ENCODE measurements around the gene TTC21A. TPM values are rescaled to one million over a fixed set of nuclear protein-coding genes. Genes with fewer than 3 reads are reported as not detected.
A peak's percentile ranks its signal among the peaks of the same experiment; 100 is the strongest.

TTC21A gene
- total RNA-seq, 3 donors from 2014 or later: 5.9 to 16.1 (median 13.1) TPM

- Histone ChIP-seq H3K4me1 (peaks cover 8 to 32% of the 10 kb centered on the region in 2 donors), H3K4me3 (no peak overlapping the region), H3K27ac (peak overlapping the region; percentile 41 to 100), H3K36me3 (peaks cover 12% of the 10 kb centered on the region), H3K27me3 (no peaks in the 10 kb centered on the region), H3K9me3 (no peaks in the 10 kb centered on the region)
- TF ChIP-seq POLR2A (IDR thresholded peaks at IDR 0.05): no peak
- no peak for TF ChIP-seq POLR2AphosphoS5 (IDR thresholded peaks at IDR 0.05)
- TF ChIP-seq, protein P1, sequence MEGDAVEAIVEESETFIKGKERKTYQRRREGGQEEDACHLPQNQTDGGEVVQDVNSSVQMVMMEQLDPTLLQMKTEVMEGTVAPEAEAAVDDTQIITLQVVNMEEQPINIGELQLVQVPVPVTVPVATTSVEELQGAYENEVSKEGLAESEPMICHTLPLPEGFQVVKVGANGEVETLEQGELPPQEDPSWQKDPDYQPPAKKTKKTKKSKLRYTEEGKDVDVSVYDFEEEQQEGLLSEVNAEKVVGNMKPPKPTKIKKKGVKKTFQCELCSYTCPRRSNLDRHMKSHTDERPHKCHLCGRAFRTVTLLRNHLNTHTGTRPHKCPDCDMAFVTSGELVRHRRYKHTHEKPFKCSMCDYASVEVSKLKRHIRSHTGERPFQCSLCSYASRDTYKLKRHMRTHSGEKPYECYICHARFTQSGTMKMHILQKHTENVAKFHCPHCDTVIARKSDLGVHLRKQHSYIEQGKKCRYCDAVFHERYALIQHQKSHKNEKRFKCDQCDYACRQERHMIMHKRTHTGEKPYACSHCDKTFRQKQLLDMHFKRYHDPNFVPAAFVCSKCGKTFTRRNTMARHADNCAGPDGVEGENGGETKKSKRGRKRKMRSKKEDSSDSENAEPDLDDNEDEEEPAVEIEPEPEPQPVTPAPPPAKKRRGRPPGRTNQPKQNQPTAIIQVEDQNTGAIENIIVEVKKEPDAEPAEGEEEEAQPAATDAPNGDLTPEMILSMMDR (IDR thresholded peaks at IDR 0.05): no peak
- DNase-seq (ENCODE audit: low spot score in 2 of 2): no peak
- intact Hi-C loops (cut with DNase I; ENCODE audit: low total_unique reads): loop anchor here (10.0 kb wide), 1 partner anchor 192 kb away; no protein-coding TSS in a partner anchor
Measured at GRCh38 chr3:39102504-39103323, 4.8 kb upstream of the TTC21A start.

DNA sequence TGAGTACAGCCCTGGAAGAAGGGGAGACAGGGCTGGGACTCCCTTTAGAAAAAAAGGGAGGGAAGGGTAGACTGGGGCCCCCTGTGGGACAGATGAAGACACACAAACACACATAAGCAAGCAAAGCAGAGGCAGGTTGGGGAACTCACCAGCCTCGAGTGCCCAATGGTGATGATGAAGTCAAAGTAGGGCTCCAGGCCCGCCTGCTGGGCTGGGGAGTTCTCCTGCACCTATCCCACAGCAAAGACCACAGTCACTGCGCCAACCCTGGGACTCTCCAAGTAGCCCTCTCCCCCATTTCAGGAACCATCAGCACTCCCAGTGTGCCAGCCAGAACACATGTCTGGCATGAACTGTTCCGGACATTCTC, 4.2 kb upstream of the TTC21A start:
- H3K36me3 ChIP-seq: peaks cover 12% of the 10 kb centered on the region
- no peak overlapping the region for H3K4me3 ChIP-seq
- no peaks in the 10 kb centered on the region for H3K27me3 ChIP-seq
- peak overlapping the region; percentile 41 to 100 for H3K27ac ChIP-seq
- H3K4me1 ChIP-seq: peaks cover 8 to 36% of the 10 kb centered on the region in 2 donors
- no peak for DNase-seq (ENCODE audit: low spot score in 2 of 2)
- H3K9me3 ChIP-seq: no peaks in the 10 kb centered on the region
- intact Hi-C loops (cut with DNase I; ENCODE audit: low total_unique reads): loop anchor here (10.0 kb wide), 1 partner anchor 191 kb away; no protein-coding TSS in a partner anchor
- TF ChIP-seq POLR2A (IDR thresholded peaks at IDR 0.05) (no peak), POLR2AphosphoS5 (IDR thresholded peaks at IDR 0.05) (no peak)

GRCh38 chr3:39103791-39104552, 3.5 kb upstream of the TTC21A start:
- intact Hi-C loops (cut with DNase I; ENCODE audit: low total_unique reads): loop anchor here (10.0 kb wide), 1 partner anchor 191 kb away; no protein-coding TSS in a partner anchor
- H3K27ac ChIP-seq: peak overlapping the region; percentile 41 to 100
- H3K9me3 ChIP-seq: no peaks in the 10 kb centered on the region
- H3K4me1 ChIP-seq: peaks cover 8 to 38% of the 10 kb centered on the region in 2 donors
- peaks cover 11% of the 10 kb centered on the region for H3K36me3 ChIP-seq
- no peak for DNase-seq (ENCODE audit: low spot score in 2 of 2)
- peak overlapping the region in 1 of 3 donors; percentile 2 for H3K4me3 ChIP-seq
- TF ChIP-seq POLR2A (IDR thresholded peaks at IDR 0.05): no peak
- no peak for TF ChIP-seq POLR2AphosphoS5 (IDR thresholded peaks at IDR 0.05)
- TF ChIP-seq, protein P1 (IDR thresholded peaks at IDR 0.05): no peak
- H3K27me3 ChIP-seq: no peaks in the 10 kb centered on the region

DNA sequence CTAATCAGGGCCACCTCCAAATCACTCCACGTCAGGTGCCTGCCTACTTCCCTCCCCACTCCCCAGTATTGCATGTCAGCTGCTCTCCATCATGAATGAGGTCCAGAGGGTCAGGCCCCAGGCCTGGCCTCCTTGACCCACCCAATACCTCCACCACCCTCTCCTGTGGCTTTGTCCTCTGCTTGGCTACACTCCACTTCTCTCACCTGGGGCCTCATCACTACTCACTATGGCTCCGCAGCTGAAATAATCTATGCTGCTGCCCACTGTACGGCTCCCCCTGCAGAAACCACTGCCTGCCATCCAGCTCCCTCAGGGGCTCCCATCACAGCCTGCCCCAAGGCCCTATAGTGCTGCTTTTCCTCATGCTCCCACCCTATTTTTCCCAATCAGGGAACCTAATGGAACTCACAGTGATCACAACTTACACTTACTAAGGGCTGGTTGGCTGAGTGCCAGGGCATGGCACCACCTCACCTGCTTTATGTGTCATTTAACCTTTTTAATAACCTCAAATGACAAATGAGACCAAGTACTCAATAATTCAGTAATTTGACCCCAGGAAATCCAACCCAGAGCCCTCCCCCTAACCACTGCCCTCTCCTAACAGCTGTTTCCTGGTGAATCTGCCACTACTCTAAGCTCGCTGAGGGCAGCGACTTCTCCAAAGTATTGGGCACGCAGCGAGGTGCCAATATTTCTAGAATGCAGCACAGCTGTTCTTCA, 2.4 kb upstream of the TTC21A start:
- Histone ChIP-seq H3K9me3 (no peaks in the 10 kb centered on the region), H3K4me3 (peak overlapping the region in 1 of 3 donors; percentile 99), H3K4me1 (peaks cover 8 to 38% of the 10 kb centered on the region in 2 donors), H3K27ac (peak overlapping the region; percentile 41 to 100), H3K27me3 (no peaks in the 10 kb centered on the region), H3K36me3 (no peaks in the 10 kb centered on the region)
- intact Hi-C loops (cut with DNase I; ENCODE audit: low total_unique reads): loop anchor here (10.0 kb wide), 1 partner anchor 190 kb away; no protein-coding TSS in a partner anchor
- TF ChIP-seq, protein P1 (IDR thresholded peaks at IDR 0.05): no peak
- TF ChIP-seq POLR2A (IDR thresholded peaks at IDR 0.05): no peak
- TF ChIP-seq POLR2AphosphoS5 (IDR thresholded peaks at IDR 0.05): no peak
- DNase-seq (ENCODE audit: low spot score in 2 of 2): no peak

DNA sequence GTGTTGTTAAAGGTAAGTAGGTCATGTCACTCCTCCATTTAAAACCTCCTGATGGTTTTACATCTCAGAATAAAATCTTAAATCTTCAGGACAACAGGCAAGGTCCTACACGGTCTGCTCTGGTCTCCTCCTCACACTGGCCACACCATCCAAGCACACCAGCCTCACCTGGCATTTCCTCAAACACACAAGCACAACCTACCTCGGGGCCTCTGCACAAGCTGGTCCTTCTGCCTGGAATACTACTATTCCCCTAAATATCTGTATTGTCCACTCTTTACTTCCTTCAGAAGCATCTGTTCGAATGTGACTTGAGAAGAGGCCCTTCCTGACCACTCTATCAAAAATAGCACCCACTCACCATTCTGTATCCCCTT, 1.8 kb upstream of the TTC21A start:
- H3K4me3 ChIP-seq: peak overlapping the region; percentile 80 to 99 (median 82)
- no peaks in the 10 kb centered on the region for H3K36me3 ChIP-seq
- intact Hi-C loops (cut with DNase I; ENCODE audit: low total_unique reads): loop anchor here (10.0 kb wide), 1 partner anchor 189 kb away; no protein-coding TSS in a partner anchor
- TF ChIP-seq POLR2A (IDR thresholded peaks at IDR 0.05): no peak
- peak overlapping the region; percentile 41 to 100 for H3K27ac ChIP-seq
- H3K4me1 ChIP-seq: peaks cover 8 to 38% of the 10 kb centered on the region in 2 donors
- H3K9me3 ChIP-seq: no peaks in the 10 kb centered on the region
- H3K27me3 ChIP-seq: no peaks in the 10 kb centered on the region
- DNase-seq (ENCODE audit: low spot score in 2 of 2): no peak

Measured in breast epithelium (tissue), 4 donors.